WTC11 (cell line): ENCODE measurements around the gene MYG1. TPM values are rescaled to one million over a fixed set of nuclear protein-coding genes. Genes with fewer than 3 reads are reported as not detected.

Experiments used
- ATAC-seq: fragments of 200-7000 bp; cut with Tn5 transposase; 2 replicates; pipeline ENCODE4 v1.10.0; 2021; ENCODE audit warnings: mild to moderate bottlenecking, moderate library complexity
- CTCF ChIA-PET: fragments of 300-600 bp; sonication (Branson Sonifier 250); formaldehyde crosslinking; loops from one replicate; lab custom pipeline; 2021; ENCODE audit warnings: antibody characterized with exemption; lab: Charles Lee
- POLR2A ChIA-PET: fragments of 350-600 bp; sonication (Branson Sonifier 250); formaldehyde crosslinking; loops from one replicate; lab custom pipeline; 2021; ENCODE audit warnings: antibody characterized with exemption; lab: Charles Lee
- DNase-seq: peaks from one replicate; pipeline ENCODE4 v3.0.0; 2021; ENCODE audit warnings: low spot score
- H3K27ac Mint-ChIP-seq: 2 replicates; pipeline ENCODE4 v1.8.0; 2021; ENCODE audit warnings: mixed read lengths
- H3K27me3 Mint-ChIP-seq: 2 replicates; pipeline ENCODE4 v1.8.0; 2021; ENCODE audit warnings: low read depth, mild to moderate bottlenecking, moderate library complexity, mixed read lengths
- H3K36me3 Mint-ChIP-seq: 2 replicates; pipeline ENCODE4 v1.8.0; 2021; ENCODE audit warnings: mixed read lengths
- H3K4me1 Mint-ChIP-seq: 2 replicates; pipeline ENCODE4 v1.8.0; 2022; ENCODE audit warnings: mixed read lengths
- H3K4me3 Mint-ChIP-seq: 2 replicates; pipeline ENCODE4 v1.8.0; 2021; ENCODE audit warnings: mild to moderate bottlenecking, moderate library complexity, mixed read lengths
- H3K9me3 Mint-ChIP-seq: 2 replicates; pipeline ENCODE4 v1.8.0; 2021; ENCODE audit warnings: mixed read lengths
- CBFB ChIP-seq: sonication (generic); formaldehyde crosslinking; IDR thresholded peaks from 2 replicates; pipeline ENCODE4 v1.8.1; 2022; ENCODE audit warnings: mild to moderate bottlenecking, low read depth, missing genetic modification reagents
- ETV6 ChIP-seq: sonication (generic); formaldehyde crosslinking; IDR thresholded peaks from 2 replicates; pipeline ENCODE4 v1.8.1; 2022; ENCODE audit warnings: mild to moderate bottlenecking, missing genetic modification reagents
- FOXK1 ChIP-seq: sonication (generic); formaldehyde crosslinking; IDR thresholded peaks from 2 replicates; pipeline ENCODE4 v1.8.0; 2022; ENCODE audit warnings: mild to moderate bottlenecking, moderate library complexity, missing genetic modification reagents
- GABPB1 ChIP-seq: sonication (generic); formaldehyde crosslinking; IDR thresholded peaks from 2 replicates; pipeline ENCODE4 v1.8.1; 2023; ENCODE audit warnings: mild to moderate bottlenecking, missing genetic modification reagents
- KAT7 ChIP-seq: sonication (generic); formaldehyde crosslinking; IDR thresholded peaks from 2 replicates; pipeline ENCODE4 v1.8.1; 2023; ENCODE audit warnings: missing genetic modification reagents, mild to moderate bottlenecking, borderline replicate concordance
- MXD4 ChIP-seq: fragments of 250-450 bp; sonication (Bioruptor Pico); IDR thresholded peaks from 2 replicates; pipeline ENCODE4 v1.8.0; 2021; ENCODE audit warnings: mild to moderate bottlenecking, moderate library complexity, borderline replicate concordance
- MYBL2 ChIP-seq: sonication (generic); formaldehyde crosslinking; IDR thresholded peaks from 2 replicates; pipeline ENCODE4 v1.8.1; 2023; ENCODE audit warnings: mild to moderate bottlenecking, moderate library complexity, missing genetic modification reagents
- NFE2L1 ChIP-seq: sonication (generic); formaldehyde crosslinking; IDR thresholded peaks from 2 replicates; pipeline ENCODE4 v1.8.1; 2023; ENCODE audit warnings: missing genetic modification reagents
- SP1 ChIP-seq: sonication (generic); formaldehyde crosslinking; conservative IDR thresholded peaks from 2 replicates; pipeline ENCODE4 v1.8.1; 2022; ENCODE audit warnings: missing genetic modification reagents
- TEAD1 ChIP-seq: sonication (generic); formaldehyde crosslinking; IDR thresholded peaks from 2 replicates; pipeline ENCODE4 v1.8.0; 2022; ENCODE audit warnings: mild to moderate bottlenecking, missing genetic modification reagents
- TEAD4 ChIP-seq: sonication (generic); formaldehyde crosslinking; IDR thresholded peaks from 2 replicates; pipeline ENCODE4 v1.8.0; 2022; ENCODE audit warnings: mild to moderate bottlenecking, missing genetic modification reagents
- ZNF138 ChIP-seq: sonication (generic); formaldehyde crosslinking; conservative IDR thresholded peaks from 2 replicates; pipeline ENCODE4 v1.8.1; 2022; ENCODE audit warnings: mild to moderate bottlenecking, moderate library complexity, missing genetic modification reagents
- ZNF416 ChIP-seq: fragments of 250-450 bp; sonication (Bioruptor Pico); IDR thresholded peaks from 2 replicates; pipeline ENCODE4 v1.9.0; 2021; ENCODE audit warnings: mild to moderate bottlenecking, inconsistent platforms
- total RNA-seq: library from RNA; stranded (reverse); gene quantifications from 3 replicates; pipeline ENCODE4 v1.2.3, GENCODE V29; 2021
- TF ChIP-seq, protein P1 (sequence below): sonication (generic); formaldehyde crosslinking; IDR thresholded peaks from 2 replicates; pipeline ENCODE4 v1.8.0; 2023; ENCODE audit warnings: missing genetic modification reagents, mild to moderate bottlenecking, borderline replicate concordance
- TF ChIP-seq, protein P2 (sequence below): sonication (generic); formaldehyde crosslinking; IDR thresholded peaks from 2 replicates; pipeline ENCODE4 v1.8.0; 2022; ENCODE audit warnings: mild to moderate bottlenecking, missing genetic modification reagents
- TF ChIP-seq, protein P3 (sequence below): sonication (generic); formaldehyde crosslinking; IDR thresholded peaks from 2 replicates; pipeline ENCODE4 v1.8.1; 2023; ENCODE audit warnings: mild to moderate bottlenecking, missing genetic modification reagents
- TF ChIP-seq, protein P4 (sequence below): sonication (generic); formaldehyde crosslinking; IDR thresholded peaks from 2 replicates; pipeline ENCODE4 v1.8.1; 2022; ENCODE audit warnings: low read depth, missing genetic modification reagents, borderline replicate concordance
- TF ChIP-seq, protein P5 (sequence below): fragments of 250-450 bp; sonication (Bioruptor Pico); IDR thresholded peaks from 2 replicates; pipeline ENCODE4 v1.8.0; 2021; ENCODE audit warnings: mild to moderate bottlenecking
- TF ChIP-seq, protein P6 (sequence below): fragments of 250-450 bp; sonication (Bioruptor Pico); IDR thresholded peaks from 2 replicates; pipeline ENCODE4 v1.9.0; 2021; ENCODE audit warnings: moderate library complexity, mild to moderate bottlenecking, inconsistent platforms, borderline replicate concordance
- TF ChIP-seq, protein P7 (sequence below): sonication (generic); formaldehyde crosslinking; IDR thresholded peaks from 2 replicates; pipeline ENCODE4 v1.8.1; 2023; ENCODE audit warnings: mild to moderate bottlenecking, missing genetic modification reagents, moderate library complexity
- TF ChIP-seq, protein P8 (sequence below): sonication (generic); formaldehyde crosslinking; IDR thresholded peaks from 2 replicates; pipeline ENCODE4 v1.8.1; 2022; ENCODE audit warnings: mild to moderate bottlenecking, missing genetic modification reagents, moderate library complexity, borderline replicate concordance
- TF ChIP-seq, protein P9 (sequence below): sonication (generic); formaldehyde crosslinking; IDR thresholded peaks from 2 replicates; pipeline ENCODE4 v1.8.0; 2023; ENCODE audit warnings: missing genetic modification reagents

MYG1 gene
- total RNA-seq, 1 experiment from 2014 or later: 93.1 TPM

DNA sequence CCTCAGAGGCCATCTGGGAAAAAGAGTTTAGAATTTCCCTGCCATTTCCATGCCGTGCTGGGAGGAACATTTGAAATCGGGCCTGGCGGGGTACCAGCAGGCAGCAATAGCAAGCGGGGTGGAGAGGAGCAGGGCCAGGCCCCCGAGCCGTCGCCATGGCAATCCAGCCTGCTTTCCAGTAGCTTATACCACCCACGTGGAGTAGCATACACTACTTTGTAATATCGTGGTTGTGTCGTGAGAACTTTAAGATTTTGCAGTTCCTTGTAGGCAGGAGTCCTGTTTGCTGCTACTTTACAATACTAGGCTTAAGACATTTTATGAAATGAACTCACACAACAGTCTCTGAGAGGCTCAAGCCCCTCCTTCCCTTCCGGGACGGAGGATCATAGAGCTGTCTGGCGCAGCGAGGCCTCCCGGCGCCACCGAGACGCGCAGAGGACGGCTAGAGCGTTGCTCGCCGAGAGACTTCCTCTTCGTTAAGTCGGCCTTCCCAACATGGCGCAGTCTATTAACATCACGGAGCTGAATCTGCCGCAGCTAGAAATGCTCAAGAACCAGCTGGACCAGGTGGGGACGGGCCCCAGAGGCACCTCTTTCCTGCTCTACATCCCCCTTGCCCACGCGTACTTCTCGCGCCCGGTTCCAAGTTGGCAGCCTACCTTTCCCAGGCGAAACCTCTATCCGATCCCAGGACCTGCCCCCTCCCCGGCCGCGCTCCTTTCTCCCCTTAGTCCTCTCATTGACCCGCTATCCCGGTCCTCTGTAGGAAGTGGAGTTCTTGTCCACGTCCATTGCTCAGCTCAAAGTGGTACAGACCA, 4.2 kb upstream of the MYG1 start, which contains the start of gene PFDN5 (continued):
- 0 out of 2 replicates have a peak, but pooled peaks have one; percentile 67 for TF ChIP-seq TEAD1
- TF ChIP-seq SP1 (CRISPR knock-in tag): peak; percentile 75
- TF ChIP-seq TEAD4 (CRISPR knock-in tag): peak; percentile 58; the same call in 1 of the 2 replicates
- peak; percentile 66; the same call in 1 of the 2 replicates for TF ChIP-seq ETV6 (CRISPR knock-in tag)
- TF ChIP-seq FOXK1: peak; percentile 88
- 0 out of 2 replicates have a peak, but pooled peaks have one; percentile 10 for TF ChIP-seq NFE2L1 (CRISPR knock-in tag)
- TF ChIP-seq, protein P1, sequence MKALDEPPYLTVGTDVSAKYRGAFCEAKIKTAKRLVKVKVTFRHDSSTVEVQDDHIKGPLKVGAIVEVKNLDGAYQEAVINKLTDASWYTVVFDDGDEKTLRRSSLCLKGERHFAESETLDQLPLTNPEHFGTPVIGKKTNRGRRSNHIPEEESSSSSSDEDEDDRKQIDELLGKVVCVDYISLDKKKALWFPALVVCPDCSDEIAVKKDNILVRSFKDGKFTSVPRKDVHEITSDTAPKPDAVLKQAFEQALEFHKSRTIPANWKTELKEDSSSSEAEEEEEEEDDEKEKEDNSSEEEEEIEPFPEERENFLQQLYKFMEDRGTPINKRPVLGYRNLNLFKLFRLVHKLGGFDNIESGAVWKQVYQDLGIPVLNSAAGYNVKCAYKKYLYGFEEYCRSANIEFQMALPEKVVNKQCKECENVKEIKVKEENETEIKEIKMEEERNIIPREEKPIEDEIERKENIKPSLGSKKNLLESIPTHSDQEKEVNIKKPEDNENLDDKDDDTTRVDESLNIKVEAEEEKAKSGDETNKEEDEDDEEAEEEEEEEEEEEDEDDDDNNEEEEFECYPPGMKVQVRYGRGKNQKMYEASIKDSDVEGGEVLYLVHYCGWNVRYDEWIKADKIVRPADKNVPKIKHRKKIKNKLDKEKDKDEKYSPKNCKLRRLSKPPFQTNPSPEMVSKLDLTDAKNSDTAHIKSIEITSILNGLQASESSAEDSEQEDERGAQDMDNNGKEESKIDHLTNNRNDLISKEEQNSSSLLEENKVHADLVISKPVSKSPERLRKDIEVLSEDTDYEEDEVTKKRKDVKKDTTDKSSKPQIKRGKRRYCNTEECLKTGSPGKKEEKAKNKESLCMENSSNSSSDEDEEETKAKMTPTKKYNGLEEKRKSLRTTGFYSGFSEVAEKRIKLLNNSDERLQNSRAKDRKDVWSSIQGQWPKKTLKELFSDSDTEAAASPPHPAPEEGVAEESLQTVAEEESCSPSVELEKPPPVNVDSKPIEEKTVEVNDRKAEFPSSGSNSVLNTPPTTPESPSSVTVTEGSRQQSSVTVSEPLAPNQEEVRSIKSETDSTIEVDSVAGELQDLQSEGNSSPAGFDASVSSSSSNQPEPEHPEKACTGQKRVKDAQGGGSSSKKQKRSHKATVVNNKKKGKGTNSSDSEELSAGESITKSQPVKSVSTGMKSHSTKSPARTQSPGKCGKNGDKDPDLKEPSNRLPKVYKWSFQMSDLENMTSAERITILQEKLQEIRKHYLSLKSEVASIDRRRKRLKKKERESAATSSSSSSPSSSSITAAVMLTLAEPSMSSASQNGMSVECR (CRISPR knock-in tag): peak; percentile 76; the same call in 1 of the 2 replicates
- no peak for TF ChIP-seq ZNF416 (CRISPR knock-in tag)
- TF ChIP-seq, protein P2, sequence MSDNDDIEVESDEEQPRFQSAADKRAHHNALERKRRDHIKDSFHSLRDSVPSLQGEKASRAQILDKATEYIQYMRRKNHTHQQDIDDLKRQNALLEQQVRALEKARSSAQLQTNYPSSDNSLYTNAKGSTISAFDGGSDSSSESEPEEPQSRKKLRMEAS (CRISPR knock-in tag): peak; percentile 73
- TF ChIP-seq, protein P3, sequence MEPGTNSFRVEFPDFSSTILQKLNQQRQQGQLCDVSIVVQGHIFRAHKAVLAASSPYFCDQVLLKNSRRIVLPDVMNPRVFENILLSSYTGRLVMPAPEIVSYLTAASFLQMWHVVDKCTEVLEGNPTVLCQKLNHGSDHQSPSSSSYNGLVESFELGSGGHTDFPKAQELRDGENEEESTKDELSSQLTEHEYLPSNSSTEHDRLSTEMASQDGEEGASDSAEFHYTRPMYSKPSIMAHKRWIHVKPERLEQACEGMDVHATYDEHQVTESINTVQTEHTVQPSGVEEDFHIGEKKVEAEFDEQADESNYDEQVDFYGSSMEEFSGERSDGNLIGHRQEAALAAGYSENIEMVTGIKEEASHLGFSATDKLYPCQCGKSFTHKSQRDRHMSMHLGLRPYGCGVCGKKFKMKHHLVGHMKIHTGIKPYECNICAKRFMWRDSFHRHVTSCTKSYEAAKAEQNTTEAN: peak; percentile 67; the same call in 1 of the 2 replicates
- no peak for TF ChIP-seq ZNF138
- TF ChIP-seq, protein P4, sequence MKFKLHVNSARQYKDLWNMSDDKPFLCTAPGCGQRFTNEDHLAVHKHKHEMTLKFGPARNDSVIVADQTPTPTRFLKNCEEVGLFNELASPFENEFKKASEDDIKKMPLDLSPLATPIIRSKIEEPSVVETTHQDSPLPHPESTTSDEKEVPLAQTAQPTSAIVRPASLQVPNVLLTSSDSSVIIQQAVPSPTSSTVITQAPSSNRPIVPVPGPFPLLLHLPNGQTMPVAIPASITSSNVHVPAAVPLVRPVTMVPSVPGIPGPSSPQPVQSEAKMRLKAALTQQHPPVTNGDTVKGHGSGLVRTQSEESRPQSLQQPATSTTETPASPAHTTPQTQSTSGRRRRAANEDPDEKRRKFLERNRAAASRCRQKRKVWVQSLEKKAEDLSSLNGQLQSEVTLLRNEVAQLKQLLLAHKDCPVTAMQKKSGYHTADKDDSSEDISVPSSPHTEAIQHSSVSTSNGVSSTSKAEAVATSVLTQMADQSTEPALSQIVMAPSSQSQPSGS (CRISPR knock-in tag): peak; percentile 22; the same call in 1 of the 2 replicates
- 0 out of 2 replicates have a peak, but pooled peaks have one; percentile 45 for TF ChIP-seq KAT7 (CRISPR knock-in tag)
- TF ChIP-seq, protein P5, sequence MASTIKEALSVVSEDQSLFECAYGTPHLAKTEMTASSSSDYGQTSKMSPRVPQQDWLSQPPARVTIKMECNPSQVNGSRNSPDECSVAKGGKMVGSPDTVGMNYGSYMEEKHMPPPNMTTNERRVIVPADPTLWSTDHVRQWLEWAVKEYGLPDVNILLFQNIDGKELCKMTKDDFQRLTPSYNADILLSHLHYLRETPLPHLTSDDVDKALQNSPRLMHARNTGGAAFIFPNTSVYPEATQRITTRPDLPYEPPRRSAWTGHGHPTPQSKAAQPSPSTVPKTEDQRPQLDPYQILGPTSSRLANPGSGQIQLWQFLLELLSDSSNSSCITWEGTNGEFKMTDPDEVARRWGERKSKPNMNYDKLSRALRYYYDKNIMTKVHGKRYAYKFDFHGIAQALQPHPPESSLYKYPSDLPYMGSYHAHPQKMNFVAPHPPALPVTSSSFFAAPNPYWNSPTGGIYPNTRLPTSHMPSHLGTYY (CRISPR knock-in tag): no peak
- no peak for TF ChIP-seq MYBL2 (CRISPR knock-in tag)
- TF ChIP-seq GABPB1 (CRISPR knock-in tag): no peak
- TF ChIP-seq MXD4 (CRISPR knock-in tag): no peak

DNA sequence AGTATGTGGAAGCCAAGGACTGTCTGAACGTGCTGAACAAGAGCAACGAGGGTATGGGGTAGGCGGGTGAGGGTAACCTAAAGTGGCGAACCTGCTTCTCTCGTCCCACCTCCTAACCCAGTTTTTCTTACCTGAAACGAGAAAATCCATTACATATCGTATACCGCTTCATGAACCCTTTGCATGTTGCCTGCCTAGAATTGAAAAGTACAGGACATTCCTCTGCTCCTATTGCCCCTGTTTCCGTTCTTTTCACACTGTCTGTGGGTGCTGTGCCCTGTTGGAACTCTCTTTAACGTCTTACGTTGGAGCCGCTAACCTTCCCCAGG, 3.6 kb upstream of the MYG1 start:
- DNase-seq: no peak
- peak overlapping the region; percentile 96 for H3K27ac Mint-ChIP-seq
- no peak for ATAC-seq
- H3K36me3 Mint-ChIP-seq: peaks cover 31% of the 10 kb centered on the region
- peak overlapping the region; percentile 99 for H3K4me3 Mint-ChIP-seq
- ChIA-PET CTCF (interaction anchor here (0.7 to 15.2 kb wide), 28 partner anchors 12 to 248 kb away, joined by 3 to 161 read pairs (median 4); partner anchors contain the start of genes AAAS, CSAD, ESPL1 and TARBP2), POLR2A (interaction anchor here (0.9 to 2.3 kb wide), 7 partner anchors 26 to 137 kb away, joined by 3 to 19 read pairs (median 6); partner anchors contain the start of genes AAAS, CSAD, ESPL1 and SP1)
- H3K27me3 Mint-ChIP-seq: no peaks in the 10 kb centered on the region
- H3K9me3 Mint-ChIP-seq: no peaks in the 10 kb centered on the region
- H3K4me1 Mint-ChIP-seq: peaks cover 23% of the 10 kb centered on the region
- TF ChIP-seq, protein P6, sequence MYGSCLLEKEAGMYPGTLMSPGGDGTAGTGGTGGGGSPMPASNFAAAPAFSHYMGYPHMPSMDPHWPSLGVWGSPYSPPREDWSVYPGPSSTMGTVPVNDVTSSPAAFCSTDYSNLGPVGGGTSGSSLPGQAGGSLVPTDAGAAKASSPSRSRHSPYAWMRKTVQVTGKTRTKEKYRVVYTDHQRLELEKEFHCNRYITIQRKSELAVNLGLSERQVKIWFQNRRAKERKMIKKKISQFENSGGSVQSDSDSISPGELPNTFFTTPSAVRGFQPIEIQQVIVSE (CRISPR knock-in tag): no peak
- TF ChIP-seq, protein P7, sequence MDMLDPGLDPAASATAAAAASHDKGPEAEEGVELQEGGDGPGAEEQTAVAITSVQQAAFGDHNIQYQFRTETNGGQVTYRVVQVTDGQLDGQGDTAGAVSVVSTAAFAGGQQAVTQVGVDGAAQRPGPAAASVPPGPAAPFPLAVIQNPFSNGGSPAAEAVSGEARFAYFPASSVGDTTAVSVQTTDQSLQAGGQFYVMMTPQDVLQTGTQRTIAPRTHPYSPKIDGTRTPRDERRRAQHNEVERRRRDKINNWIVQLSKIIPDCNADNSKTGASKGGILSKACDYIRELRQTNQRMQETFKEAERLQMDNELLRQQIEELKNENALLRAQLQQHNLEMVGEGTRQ (CRISPR knock-in tag): no peak
- no peak for TF ChIP-seq ZNF138
- no peak for TF ChIP-seq CBFB (CRISPR knock-in tag)
- TF ChIP-seq, protein P8, sequence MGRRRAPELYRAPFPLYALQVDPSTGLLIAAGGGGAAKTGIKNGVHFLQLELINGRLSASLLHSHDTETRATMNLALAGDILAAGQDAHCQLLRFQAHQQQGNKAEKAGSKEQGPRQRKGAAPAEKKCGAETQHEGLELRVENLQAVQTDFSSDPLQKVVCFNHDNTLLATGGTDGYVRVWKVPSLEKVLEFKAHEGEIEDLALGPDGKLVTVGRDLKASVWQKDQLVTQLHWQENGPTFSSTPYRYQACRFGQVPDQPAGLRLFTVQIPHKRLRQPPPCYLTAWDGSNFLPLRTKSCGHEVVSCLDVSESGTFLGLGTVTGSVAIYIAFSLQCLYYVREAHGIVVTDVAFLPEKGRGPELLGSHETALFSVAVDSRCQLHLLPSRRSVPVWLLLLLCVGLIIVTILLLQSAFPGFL (CRISPR knock-in tag): no peak
- TF ChIP-seq, protein P9, sequence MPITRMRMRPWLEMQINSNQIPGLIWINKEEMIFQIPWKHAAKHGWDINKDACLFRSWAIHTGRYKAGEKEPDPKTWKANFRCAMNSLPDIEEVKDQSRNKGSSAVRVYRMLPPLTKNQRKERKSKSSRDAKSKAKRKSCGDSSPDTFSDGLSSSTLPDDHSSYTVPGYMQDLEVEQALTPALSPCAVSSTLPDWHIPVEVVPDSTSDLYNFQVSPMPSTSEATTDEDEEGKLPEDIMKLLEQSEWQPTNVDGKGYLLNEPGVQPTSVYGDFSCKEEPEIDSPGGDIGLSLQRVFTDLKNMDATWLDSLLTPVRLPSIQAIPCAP (CRISPR knock-in tag): no peak
